Esophagus squamous epithelium (tissue), 4 donors: ENCODE measurements around the gene LTB4R.

Source experiments
- CTCF ChIP-seq, 6 experiments: fragments of 450-650 bp in 4 of 6; fragments of 200-600 bp in 2 of 6; sonication (generic) in 2 of 6; IDR thresholded peaks; one replicate each; pipeline ENCODE4 v1.5.1; 2016 to 2019; ENCODE audit warnings: antibody characterized with exemption in 6 of 6, mild to moderate bottlenecking in 4 of 6, moderate library complexity in 4 of 6
- POLR2A ChIP-seq, 4 donors: fragments of 450-650 bp; IDR thresholded peaks; one replicate each; pipeline ENCODE4 v1.6.1; 2017; ENCODE audit warnings: antibody characterized with exemption in 4 of 4, mild to moderate bottlenecking in 4 of 4, moderate library complexity in 3 of 4

- TF ChIP-seq CTCF (IDR thresholded peaks at IDR 0.05) = no peak
- no peak for TF ChIP-seq POLR2A (IDR thresholded peaks at IDR 0.05)
These were observed 35.8 kb downstream of the LTB4R start for GRCh38 chr14:24347134-24347533.
